PC-9 (cell line): Measurements from ENCODE around the gene CYP24A1.

Source experiments
- CTCF ChIP-seq: fragments of 200-600 bp; sonication (generic); conservative IDR thresholded peaks from 2 replicates; pipeline ENCODE4 v1.6.1; 2017; ENCODE audit warnings: mixed run types, antibody characterized with exemption, mild to moderate bottlenecking, moderate library complexity
- EZH2 ChIP-seq: fragments of 200-600 bp; sonication (generic); IDR thresholded peaks from 2 replicates; pipeline ENCODE4 v1.8.0; 2017; ENCODE audit warnings: antibody characterized with exemption, low read depth

GRCh38 chr20:54170963-54171362, 2.8 kb downstream of the CYP24A1 start:
- no peak for TF ChIP-seq CTCF
- TF ChIP-seq EZH2 = no peak
